Hepatocyte (in vitro differentiated cells): ENCODE data around the gene C1orf232.

Experiments
- EZH2 ChIP-seq: fragments of 200-600 bp; sonication (generic); IDR thresholded peaks from 2 replicates; pipeline ENCODE4 v1.6.1; 2016; ENCODE audit warnings: antibody characterized with exemption, mild to moderate bottlenecking, borderline replicate concordance
- EZH2phosphoT487 ChIP-seq: fragments of 200-600 bp; sonication (generic); IDR thresholded peaks from one replicate; pipeline ENCODE4 v1.6.1; 2018; ENCODE audit warnings: antibody characterized with exemption, mild to moderate bottlenecking, low read depth, moderate library complexity; ENCODE audit not compliant: unreplicated experiment, severe bottlenecking
- TF ChIP-seq, protein P1 (sequence below): fragments of 200-600 bp; sonication (generic); IDR thresholded peaks from 2 replicates; pipeline ENCODE4 v1.5.1; 2016; ENCODE audit warnings: antibody characterized with exemption, mild to moderate bottlenecking; ENCODE audit not compliant: poor library complexity

- no peak for TF ChIP-seq EZH2
- TF ChIP-seq, protein P1, sequence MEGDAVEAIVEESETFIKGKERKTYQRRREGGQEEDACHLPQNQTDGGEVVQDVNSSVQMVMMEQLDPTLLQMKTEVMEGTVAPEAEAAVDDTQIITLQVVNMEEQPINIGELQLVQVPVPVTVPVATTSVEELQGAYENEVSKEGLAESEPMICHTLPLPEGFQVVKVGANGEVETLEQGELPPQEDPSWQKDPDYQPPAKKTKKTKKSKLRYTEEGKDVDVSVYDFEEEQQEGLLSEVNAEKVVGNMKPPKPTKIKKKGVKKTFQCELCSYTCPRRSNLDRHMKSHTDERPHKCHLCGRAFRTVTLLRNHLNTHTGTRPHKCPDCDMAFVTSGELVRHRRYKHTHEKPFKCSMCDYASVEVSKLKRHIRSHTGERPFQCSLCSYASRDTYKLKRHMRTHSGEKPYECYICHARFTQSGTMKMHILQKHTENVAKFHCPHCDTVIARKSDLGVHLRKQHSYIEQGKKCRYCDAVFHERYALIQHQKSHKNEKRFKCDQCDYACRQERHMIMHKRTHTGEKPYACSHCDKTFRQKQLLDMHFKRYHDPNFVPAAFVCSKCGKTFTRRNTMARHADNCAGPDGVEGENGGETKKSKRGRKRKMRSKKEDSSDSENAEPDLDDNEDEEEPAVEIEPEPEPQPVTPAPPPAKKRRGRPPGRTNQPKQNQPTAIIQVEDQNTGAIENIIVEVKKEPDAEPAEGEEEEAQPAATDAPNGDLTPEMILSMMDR, result no peak
- no peak for TF ChIP-seq EZH2phosphoT487
These were observed 44.0 kb upstream of the C1orf232 start for GRCh38 chr1:26212726-26213125.
